Right lobe of liver (tissue), 4 donors: ENCODE data around the gene MRFAP1L1.

Source experiments
- CTCF ChIP-seq, 4 donors: fragments of 200-600 bp in 3 of 4; fragments of 450-650 bp in 1 of 4; IDR thresholded peaks; one replicate each; pipeline versions ENCODE4 v1.5.1 to v1.8.0; 2016 to 2022; ENCODE audit warnings: antibody characterized with exemption in 4 of 4, mild to moderate bottlenecking in 2 of 4
- POLR2A ChIP-seq: fragments of 450-650 bp; IDR thresholded peaks from one replicate; pipeline ENCODE4 v1.6.1; 2017; ENCODE audit warnings: antibody characterized with exemption, mild to moderate bottlenecking
- donor health status: DM: no; HTN: no; CAD: no.
- donor health status: DM: no; HTN: no; CAD: no.
- donor health status: DM: no; HTN: yes; CAD: no.

DNA sequence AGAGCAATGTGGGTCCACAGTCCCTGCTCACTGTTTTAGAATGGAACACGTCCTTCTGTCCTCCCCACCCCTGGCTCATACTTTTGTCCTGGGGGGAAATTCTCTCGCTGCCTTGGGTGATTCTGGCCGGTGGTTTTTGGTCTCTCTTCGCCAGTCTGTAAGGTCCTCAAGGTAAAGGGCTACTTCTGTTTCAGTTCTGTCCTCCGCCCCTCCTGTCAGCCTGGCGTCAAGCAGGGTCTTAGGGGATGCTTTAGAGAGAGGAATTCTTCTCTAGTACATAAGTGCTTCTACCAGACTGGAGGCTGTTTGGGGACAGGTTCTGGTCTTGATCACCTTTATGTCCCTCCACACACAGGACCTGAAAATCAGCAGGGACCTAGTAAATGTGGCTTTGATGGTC, 617 bp upstream of the MRFAP1L1 start:
- TF ChIP-seq CTCF (IDR thresholded peaks at IDR 0.05) (no peak), POLR2A (no peak)
